ENCODE measurements around the gene ADRA2A.

Gene ADRA2A

DNA sequence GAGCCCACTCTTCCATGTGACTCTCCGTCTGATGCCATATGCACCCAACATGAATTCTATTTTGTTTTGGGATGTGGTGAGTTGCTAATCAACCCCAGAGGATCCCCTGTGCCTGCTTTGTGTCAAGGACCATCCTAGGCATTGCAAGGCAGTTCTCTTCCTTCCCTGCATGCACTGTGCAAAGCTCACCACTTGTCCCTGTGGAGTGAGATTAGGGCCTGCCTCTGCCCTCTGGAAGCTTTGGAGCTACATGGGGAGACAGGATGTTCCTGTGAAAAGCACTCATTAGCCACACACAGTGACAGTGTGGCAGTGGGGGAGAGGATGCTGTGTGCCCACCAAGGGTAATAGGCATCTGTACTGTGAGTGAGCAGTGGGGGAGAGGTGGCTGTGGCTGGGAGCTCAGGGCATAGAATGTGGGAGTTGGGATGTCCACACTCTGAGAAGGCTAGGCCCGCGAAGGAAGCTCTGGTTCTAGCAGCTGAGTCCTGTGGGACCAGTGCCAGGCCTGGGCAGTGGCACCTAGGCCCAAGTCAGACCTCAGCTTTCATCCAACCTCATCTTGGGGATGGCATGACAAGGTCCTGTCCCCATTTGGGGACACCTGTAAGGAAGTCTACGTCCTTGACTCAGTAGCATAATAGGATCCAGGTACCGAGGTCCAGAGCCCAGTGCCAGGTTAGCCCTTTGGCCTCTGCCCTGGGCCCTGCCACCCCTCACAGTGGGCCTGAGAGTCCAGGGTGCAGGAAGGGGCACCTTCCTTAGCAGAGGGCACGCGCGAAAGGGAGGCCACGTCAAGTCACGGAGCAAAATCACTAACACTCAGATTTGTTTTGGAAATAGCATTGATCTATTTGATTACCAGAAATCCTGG lies 6.6 kb downstream of the ADRA2A start:
- H3K4me3 ChIP-seq (ENCODE audit: low read depth, low read length): no peak overlapping the region

DNA sequence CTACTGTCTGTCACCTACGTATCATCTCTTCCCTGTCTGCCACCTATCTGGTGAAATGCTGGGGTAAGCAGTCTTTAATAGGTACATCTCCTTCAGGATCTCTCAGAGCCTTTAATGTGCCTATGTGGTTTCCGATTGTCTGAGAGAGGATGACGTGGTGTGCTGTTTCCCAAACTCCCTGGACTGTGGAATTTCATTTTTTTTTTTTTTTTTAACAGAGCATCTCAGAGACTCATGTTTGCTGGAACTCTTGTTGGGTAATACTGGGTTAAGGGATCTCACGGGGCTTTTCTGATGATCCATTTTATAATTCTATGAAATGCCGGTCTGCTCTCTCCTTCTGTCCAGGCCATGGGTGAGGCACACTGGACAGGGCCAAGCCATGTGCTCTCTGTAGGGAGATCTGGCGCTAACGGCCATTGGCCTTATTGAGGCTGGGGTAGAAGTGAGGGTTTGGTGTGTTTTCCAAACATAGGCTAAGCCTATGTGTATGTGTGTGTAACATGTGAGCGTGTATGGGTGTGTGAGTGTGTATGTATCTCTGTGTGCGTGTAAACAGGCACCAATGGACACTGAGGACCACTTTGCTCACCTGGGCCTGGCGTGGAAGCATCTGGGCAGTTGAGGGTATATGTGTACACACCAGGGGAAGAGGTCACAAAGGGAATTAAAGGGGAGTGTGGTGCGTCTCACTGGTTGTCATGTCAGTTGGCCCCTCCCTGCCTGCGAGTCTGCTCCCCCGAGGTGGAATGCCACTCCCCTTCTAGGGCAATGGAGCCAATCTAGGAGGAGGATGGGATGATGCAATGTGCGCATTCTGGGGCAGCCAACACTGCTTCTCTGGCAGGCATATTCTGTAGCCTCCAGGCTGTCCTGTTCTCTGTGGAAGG lies 7.8 kb downstream of the ADRA2A start:
- no peak overlapping the region for H3K4me3 ChIP-seq (ENCODE audit: low read depth, low read length)

DNA sequence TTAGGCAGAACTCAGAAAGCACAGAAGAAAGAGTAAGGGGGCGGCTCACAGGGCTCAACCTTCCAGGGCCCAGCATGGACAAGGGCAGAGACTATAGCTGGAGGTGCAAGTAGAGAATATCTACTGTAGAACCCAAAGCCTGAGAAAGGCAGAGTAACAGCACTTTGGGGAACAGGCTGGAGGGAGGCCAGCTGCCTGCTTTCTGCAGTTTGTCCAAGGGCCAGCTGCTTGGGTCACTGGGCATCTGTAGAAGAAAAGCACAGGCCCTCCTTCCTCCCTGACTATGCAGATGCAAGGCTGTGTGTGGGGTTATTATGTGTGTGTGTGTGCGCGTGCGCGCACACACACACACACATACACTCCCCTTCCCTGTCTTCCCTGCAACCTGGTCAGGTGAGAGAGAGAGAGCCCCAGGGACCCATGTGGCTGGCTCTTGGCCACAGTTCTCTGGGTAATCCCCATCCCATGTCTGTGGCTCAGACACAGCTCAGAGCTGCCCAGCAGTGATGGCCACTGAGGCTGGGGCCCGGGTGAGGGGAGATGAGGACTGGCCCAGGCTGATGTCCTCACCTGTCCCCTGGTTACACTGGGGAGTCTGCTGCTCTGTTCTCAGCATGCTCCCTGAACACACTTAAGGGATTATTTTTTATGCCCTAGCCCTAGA lies 9.0 kb downstream of the ADRA2A start:
- no peak overlapping the region for H3K4me3 ChIP-seq (ENCODE audit: low read depth, low read length)

DNA sequence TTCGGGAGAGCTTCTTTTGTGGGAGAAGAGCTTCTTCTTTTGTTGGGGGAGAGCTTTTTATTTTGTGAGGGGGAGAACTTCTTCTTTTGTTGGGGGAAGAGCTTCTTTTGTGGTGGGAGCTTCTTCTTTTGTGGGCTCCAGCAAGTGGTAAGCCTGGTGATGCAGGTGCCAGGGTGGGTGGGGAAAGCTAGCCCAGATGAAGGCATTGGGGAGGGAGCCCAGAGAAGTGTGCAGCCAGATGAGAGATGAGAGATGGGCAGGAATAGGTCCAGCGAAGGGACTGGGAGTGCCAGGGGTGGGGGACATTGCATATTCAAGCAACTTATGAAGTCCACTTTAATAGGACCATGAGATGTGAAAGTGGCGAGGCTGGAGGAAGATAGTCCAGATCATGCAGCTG lies 9.7 kb downstream of the ADRA2A start:
- no peak overlapping the region for H3K4me3 ChIP-seq (ENCODE audit: low read depth, low read length)

DNA sequence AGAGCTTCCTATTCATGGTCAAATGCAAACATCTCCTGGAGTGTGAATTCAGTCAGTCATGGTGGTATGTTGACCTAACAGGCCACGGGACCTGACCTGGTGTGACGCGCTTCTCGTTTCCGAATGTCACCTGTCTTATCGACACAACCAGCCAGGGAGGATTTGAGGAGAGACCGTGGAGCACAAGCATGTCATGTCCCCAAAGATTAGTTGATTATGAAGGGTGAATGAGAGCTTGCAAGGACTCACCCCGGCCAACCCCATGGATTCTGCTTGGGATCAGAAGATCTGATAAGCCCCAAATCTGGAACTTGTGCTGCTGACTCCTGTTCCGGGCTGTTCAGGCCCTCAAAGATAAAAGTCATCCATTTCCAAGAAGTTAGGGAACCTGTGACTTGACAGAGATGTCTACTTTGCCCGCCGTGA lies 10.5 kb downstream of the ADRA2A start:
- H3K4me3 ChIP-seq (ENCODE audit: low read depth, low read length): no peak overlapping the region

DNA sequence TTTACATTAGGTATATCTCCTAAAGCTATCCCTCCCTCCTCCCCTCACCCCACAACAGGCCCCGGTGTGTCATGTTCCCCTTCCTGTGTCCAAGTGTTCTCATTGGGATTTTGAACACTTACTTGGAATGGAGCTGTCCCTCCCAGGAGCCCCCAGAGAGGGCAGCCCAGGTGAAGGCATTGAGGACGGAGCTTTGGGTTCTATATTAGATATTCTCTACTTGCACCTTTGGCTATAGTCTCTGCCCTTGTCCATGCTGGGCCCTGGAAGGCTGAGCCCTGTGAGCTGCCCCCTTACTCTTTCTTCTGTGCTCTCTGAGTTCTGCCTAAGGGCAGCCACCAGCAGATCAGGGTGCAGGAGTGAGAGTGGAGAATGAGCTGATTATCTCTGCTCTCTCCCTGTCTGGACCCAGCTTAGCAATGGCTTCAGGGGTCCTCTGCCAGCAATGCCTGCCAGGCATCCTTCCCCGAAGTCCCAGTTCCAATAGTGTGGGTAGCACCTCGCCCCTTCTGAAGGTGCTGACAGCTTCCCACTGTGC lies 11.2 kb downstream of the ADRA2A start:
- no peak overlapping the region for H3K4me3 ChIP-seq (ENCODE audit: low read depth, low read length)

DNA sequence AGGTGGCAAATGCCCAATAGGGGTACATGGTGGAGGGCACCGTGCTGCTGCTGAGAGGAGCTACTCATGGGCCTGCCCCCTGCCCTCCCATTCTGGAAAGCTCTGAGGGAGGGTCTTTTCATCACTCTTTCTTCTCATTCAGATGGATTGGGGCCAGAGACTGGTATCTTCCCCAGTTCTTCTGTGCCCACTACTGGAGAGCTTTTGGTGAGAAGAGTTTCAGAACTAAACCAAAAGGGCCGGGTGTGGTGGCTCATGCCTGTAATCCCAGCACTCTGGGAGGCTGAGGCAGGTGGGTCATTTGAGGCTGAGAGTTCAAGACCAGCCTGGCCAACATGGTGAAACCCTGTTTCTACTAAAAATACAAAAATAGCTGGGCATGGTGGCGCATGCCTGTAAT lies 12.5 kb downstream of the ADRA2A start:
- H3K4me3 ChIP-seq (ENCODE audit: low read depth, low read length): no peak overlapping the region

DNA sequence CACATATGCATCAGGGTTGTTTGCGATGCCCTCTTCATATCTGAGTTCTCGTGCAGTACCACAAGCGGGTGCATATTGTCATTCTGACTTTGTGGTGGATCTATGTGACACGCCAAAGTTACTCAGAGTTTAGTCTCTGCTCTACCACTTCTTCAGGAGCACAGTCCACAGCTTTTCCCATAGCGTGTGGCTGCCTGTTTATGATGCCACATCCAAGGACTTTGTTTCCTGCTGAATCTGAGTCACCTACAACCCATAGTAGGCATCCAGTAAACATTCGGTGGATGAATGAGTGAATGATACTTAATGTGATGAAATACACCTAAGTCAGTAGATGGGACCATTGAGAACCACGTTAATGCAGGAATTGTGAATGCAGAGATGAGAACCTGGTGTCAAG lies 15.0 kb downstream of the ADRA2A start:
- H3K4me3 ChIP-seq (ENCODE audit: low read depth, low read length): no peak overlapping the region

DNA sequence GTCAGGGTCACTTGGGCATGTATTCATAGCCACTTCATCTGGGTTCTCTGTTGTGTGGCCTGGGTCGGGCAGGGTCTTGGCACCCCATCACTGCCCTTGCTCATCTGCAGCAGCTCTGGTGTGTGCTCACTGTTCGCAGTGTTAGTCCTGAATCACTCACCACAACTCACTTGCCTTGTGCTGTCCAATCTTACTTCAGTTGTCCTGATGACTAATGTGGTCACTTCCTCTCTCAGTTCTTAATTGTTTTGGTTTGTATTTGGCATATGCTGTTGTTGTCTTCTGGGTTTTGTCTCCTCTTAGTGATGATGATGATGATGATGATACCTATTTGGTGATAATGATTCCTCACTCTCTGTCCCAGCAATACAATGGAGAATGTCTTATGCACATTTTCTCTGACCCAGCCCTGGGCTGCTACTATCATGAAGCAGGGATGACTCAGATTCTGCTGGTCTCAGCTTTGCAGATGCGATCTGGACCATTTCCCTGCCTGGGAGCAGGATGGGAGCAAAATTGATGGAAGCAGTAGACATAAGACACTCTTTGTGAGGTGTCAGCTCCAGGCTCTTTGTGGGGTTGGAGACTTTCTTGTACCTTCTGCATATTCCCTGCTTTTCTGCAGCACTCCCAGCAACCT lies 17.0 kb downstream of the ADRA2A start:
- H3K4me3 ChIP-seq (ENCODE audit: low read depth, low read length): no peak overlapping the region

DNA sequence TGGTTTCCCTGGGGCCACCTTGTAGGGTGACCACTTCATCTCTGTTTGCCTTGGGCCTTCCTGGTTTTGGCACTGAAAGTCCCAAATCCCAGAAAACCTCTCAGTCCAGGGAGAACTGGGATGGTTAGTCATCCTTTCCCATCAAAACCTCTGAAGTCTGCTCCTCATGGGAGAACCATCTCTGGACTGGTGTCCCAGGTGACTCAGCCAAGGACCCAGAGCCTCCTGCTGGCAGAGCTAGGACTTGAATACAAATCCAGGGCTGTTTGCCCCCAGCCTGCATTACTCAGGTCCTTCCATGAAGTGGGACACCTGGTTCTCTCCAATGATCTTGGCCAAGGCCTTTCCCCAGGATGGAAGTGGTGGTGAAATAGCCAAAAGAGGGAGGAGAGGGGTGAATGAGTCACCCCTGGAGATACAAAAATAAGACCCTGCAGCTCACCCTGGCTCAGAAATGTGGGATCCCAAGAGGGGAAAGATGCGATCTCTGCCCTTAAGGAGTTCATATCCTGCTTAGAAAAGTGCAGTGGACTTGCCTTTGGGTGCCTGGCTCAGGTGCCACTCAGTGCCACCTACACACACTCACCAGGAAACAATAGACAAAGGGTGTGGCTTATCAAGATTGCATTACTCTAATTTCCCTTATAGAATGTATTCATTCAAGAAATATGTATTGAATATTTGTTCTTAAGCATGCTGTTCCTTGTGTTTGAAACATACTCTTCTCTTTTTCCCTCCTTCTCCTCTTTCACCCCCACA lies 22.0 kb downstream of the ADRA2A start:
- H3K4me3 ChIP-seq (ENCODE audit: low read depth, low read length): no peak overlapping the region

DNA sequence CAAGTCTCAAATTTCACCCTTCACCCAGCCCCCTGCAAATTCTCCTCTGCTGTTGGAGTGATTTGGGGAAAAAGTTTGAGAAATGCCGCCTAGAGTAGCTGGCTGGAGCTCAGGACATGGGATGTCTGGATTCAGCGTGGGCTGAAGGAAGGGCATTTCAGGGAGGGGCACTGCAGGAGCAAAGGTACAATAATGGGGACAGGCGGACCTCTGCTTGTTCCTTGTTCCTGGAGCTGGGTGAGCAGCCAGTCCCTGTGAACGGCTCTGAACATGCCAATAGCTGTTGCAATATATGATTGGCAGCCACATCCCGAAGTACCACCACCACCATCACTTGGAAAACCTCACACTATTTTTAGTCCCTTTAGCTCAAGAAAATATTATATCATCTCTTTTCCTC lies 23.4 kb downstream of the ADRA2A start:
- H3K4me3 ChIP-seq (ENCODE audit: low read depth, low read length): no peak overlapping the region

DNA sequence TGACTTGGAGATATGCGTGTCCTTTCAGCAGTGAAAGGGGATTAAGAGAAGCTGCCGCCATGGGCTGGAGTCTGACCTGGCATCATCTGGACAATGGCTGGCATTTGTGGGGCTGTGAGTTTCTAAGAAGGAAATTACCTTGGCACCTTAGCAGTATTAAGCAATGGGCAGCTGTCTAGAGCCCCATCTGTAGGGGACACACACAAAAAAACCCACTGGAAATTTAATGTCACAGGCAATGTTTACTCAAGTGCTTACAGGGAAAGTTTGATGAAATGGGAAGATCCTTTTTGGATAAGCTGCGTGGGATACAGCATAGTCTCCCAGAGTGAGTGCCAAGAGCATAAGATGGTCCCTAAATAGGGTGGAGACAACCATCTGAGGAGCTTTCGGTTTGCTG lies 25.0 kb downstream of the ADRA2A start:
- no peak overlapping the region for H3K4me3 ChIP-seq (ENCODE audit: low read depth, low read length)

DNA sequence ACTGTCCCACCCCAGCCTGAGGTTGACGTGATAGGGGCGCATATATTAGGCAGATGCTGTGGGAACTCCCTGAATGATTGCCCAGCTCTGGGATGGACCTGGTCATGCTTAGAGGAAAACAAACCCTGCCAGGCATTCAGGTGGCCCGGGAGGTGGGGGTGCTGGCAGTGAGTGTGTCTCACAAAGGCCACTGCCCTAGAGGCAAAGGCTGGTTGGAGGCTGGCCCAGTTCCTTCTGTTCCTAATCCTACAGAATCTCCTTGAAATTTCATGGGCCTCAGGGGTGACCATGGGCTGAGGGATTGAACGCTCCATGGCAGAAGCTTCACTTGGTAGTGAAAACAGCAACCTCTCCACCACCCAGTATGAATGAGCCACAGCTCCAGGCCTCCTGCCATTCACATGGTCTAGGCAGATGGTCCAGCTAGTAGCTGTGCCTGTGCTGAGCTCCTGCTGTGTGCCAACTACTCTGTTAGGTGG lies 25.6 kb downstream of the ADRA2A start:
- no peak overlapping the region for H3K4me3 ChIP-seq (ENCODE audit: low read depth, low read length)

DNA sequence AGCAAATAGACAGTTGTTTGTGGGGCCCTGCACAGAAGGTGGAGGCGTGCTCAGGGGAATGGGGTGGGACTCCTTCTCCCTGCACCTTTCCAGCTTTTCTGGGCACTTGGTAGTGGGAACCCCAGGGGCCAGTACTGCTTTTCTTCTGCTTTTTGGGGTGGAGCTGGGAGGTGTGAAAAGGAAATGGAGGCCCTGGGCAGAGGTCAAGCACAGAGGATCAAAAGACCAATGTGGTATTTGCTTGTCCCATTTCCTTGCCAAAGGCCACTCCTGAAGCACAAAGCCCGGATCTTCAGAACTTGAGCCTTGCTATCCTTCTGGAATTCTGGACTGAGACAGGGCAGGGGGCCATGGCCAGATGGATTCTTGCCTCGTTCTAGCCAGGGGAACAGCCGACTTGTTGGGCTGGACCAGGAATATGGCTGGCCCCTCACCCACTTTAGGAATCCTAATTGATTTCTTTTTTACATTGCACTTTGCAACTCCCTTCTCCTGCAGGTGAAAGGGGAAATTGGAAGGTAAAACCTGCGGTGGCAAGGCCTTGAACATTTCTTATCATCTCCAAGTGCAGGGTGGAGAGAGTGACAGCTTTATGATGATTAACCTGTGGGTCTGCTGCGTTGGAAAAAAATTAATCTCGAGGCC lies 26.5 kb downstream of the ADRA2A start:
- no peak overlapping the region for H3K4me3 ChIP-seq (ENCODE audit: low read depth, low read length)

DNA sequence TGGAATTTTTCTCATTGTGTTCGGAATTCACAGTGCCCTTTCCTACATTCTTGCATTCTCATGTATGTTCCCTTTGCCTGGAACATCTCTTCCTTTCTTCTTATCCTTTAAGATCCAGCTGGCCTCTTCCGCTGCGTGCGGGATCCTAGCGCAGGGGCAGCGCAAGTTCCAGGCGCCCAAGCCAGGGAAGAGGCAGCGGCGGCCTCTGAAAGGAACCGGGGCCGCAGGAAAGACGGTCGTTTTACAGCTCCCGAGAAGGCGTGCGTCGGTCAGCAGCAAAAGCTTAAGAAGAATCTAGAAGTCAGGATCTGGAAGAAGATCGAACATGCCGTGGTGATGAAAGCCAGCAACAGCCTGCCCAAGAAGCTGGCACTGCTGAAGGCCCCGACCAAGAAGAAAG lies 28.0 kb downstream of the ADRA2A start:
- no peak overlapping the region for H3K4me3 ChIP-seq (ENCODE audit: low read depth, low read length)

DNA sequence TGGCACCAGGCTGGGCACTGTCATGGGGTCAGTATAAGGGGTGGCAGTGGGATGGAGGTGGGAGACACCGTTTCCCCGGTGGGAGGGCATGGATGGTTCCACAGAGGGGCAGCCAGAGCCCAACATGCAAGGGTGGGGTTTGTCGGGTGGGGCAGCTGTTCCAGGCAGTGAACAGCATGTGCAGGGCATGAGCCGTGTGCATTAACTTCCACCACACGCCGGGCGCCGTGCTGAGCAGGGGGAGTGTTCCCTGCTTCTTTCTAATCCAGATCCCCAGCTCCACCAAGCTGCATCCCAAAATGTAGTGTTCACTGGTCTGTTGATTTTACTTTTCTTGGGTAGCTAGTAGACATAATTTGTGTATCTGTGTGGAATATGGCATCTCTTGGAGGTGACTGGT lies 29.3 kb downstream of the ADRA2A start:
- H3K4me3 ChIP-seq (ENCODE audit: low read depth, low read length): no peak overlapping the region

DNA sequence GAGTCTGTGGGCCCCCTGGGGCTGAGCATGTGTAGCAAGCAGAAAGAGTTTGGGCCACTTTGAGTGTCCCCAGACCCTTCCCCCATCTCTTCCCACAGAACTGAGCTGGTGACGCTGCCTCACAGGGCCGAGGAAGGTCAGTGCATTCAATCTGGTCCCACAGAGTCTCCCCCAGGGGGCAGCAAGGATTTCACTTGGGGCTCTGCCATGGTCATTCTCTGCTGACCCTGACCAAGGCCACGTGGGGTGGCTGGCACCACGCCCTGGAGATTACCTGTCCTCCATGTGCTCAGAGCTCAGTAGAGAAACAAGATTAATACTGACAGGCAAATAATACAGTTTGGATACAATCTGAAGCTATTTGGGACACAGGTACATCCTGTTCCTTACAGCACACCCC lies 30.2 kb downstream of the ADRA2A start:
- no peak overlapping the region for H3K4me3 ChIP-seq (ENCODE audit: low read depth, low read length)

DNA sequence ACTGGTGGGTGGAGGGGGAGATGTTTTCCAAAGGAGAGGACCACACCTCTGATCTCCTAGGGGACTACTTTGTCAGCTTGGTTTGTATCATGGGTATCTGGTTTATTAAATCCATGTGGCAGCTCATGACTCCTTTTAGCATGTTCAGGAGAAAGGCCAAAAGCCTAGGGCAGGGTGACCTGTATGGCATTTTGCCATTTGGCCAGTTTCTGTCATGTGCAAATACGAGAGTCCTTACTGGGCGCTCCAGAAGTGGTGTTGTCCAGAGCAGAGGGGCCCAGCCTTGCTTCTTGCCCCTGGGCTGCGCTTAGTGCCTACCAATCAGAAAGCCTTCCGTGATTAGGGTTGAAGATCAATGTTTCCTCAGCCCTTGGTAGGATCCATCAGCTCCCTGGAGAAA lies 31.0 kb downstream of the ADRA2A start:
- H3K4me3 ChIP-seq (ENCODE audit: low read depth, low read length): no peak overlapping the region

DNA sequence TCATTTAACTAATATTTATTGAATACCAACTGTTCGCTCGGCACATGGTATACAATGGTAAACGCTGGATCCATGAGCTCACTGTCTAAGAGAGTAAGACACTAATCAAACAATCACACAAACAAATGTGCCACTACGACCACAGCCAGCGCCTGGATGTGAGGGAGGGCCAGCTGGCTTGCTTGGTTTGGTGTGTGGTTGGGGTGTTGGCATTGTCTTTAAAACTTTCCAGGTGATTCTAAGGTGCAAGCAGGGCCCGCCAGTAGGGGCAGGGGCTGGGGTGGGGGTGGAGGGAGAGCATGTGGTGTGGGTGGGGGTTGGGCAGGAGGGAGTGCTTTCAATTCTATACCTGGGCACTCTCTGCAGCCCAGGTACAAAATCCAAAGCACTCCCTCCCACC lies 31.6 kb downstream of the ADRA2A start:
- no peak overlapping the region for H3K4me3 ChIP-seq (ENCODE audit: low read depth, low read length)
